Myocyte (in vitro differentiated cells): ENCODE measurements around the gene RPE. TPM values are rescaled to one million over a fixed set of nuclear protein-coding genes. Genes with fewer than 3 reads are reported as not detected.

Experiments used
- total RNA-seq: library from RNA; depleted of rRNA; stranded (reverse); fragments of >200 nt; gene quantifications from 2 replicates; pipeline ENCODE4 v1.2.3, GENCODE V29; 2014

Gene RPE
- total RNA-seq, 1 donor from 2014 or later: 37.8 TPM

Other genes with a start within 250 kb of the RPE start
- gene UNC80, start 230.8 kb upstream of the RPE start, total RNA-seq: not detected in 2 replicates
- 19.6 and 32.1 TPM in 2 replicates for gene KANSL1L, start 168.8 kb downstream of the RPE start, total RNA-seq
- gene ACADL, start 222.8 kb downstream of the RPE start, total RNA-seq: 0.10 and 0.13 TPM in 2 replicates